Fibroblast of upper back skin (primary cell): Measurements from ENCODE around the gene GABRG3.
A peak's percentile ranks its signal among the peaks of the same experiment; 100 is the strongest.
"Not testable (repeated sequence)": the region's sequence is repeated elsewhere in the genome, so short reads cannot be mapped to it uniquely, and the experiment has no call there.

Experiments
- DNase-seq: peaks from one replicate; pipeline ENCODE4 v3.0.0-alpha.2; 2013

Gene GABRG3

DNA sequence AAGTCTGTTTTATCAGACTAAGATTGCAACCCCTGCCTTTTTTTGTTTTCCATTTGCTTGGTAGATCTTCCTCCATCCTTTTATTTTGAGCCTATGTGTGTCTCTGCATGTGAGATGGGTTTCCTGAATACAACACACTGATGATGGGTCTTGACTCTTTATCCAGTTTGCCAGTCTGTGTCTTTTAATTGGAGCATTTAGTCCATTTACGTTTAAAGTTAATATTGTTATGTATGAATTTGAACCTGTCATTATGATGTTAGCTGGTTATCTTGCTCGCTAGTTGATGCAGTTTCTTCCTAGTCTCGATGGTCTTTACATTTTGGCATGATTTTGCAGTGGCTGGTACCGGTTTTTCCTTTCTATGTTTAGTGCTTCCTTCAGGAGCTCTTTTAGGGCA lies 220.5 kb downstream of the GABRG3 start:
- not testable (repeated sequence) for DNase-seq

- no peak for DNase-seq
Observed at GRCh38 chr15:27196691-27197090, 225.7 kb downstream of the GABRG3 start.

- DNase-seq, result no peak
Observed at GRCh38 chr15:27201425-27201824, 230.4 kb downstream of the GABRG3 start.

DNA sequence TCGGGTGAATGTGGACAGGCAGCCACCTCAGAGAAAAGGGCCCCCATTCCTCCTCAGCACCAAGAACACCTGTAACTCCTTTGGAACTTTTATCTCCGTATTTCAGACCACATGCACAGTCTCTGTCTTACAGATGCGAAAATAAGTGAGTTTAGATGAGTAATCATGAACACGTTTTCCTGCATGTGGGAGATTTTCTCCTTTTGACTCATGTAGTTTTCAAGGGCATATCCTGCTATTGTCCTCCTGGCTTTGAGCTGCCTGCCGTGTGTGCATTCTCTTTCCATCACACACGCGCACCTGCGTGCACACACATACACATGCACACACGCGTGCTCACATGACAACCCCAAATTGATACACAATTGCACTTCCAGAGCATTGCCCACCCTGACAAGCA lies 239.2 kb downstream of the GABRG3 start:
- peak; percentile 35 for DNase-seq

DNA sequence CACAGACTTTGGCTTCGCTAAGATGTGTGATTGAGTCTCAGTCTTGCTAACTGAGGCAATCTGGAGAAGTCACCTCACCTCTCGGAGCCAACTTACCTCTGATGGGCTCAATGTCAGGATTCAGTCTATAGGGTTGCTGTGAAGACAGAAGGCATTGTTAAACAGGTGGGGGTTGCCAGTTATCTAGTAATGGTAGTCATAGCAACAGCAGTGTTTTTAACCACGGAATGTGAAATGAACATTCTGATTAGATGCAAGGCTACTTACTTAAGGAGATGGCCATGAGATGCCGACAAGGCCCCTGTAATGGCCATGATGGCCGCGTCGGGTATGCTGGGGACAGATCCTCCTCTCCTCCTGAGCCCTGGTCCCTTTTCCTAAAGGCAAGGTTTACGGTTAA lies 243.1 kb downstream of the GABRG3 start:
- DNase-seq, result peak; percentile 26

GRCh38 chr15:27214961-27215360 lies 244.0 kb downstream of the GABRG3 start:
- no peak for DNase-seq

- DNase-seq, result peak; percentile 26
Observed at GRCh38 chr15:27218426-27218825, 247.4 kb downstream of the GABRG3 start.

GRCh38 chr15:27219636-27220035 lies 248.7 kb downstream of the GABRG3 start:
- no peak for DNase-seq

- DNase-seq, result no peak
Observed at GRCh38 chr15:27220199-27220598, 249.2 kb downstream of the GABRG3 start.

- peak; percentile 78 for DNase-seq
Observed at GRCh38 chr15:27222479-27222878, 251.5 kb downstream of the GABRG3 start.

DNA sequence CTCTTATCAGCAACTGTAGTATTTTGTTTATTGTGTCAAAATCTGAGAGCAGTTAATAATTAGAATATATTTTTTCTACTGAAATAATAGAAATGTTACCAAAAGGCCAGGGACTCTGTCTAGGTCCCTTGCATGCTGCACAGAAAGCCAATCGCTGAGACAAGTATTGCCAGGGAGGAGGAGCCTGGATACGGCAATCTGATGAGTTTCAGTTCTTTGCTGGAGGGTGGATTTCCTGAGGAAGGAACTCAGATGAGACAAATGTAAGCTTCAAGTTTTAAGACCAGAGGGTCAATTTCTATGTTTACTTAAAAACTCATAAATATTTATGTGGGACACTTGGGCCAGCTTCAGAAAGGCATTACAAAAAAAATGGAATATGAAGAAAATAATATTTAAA lies 252.2 kb downstream of the GABRG3 start:
- no peak for DNase-seq

- no peak for DNase-seq
Observed at GRCh38 chr15:27231811-27232210, 260.8 kb downstream of the GABRG3 start.

- no peak for DNase-seq
Observed at GRCh38 chr15:27232876-27233275, 261.9 kb downstream of the GABRG3 start.

GRCh38 chr15:27234593-27234992 lies 263.6 kb downstream of the GABRG3 start:
- DNase-seq, result no peak

GRCh38 chr15:27235161-27235560 lies 264.2 kb downstream of the GABRG3 start:
- DNase-seq, result no peak

- peak; percentile 23 for DNase-seq
Observed at GRCh38 chr15:27235681-27236080, 264.7 kb downstream of the GABRG3 start.

DNA sequence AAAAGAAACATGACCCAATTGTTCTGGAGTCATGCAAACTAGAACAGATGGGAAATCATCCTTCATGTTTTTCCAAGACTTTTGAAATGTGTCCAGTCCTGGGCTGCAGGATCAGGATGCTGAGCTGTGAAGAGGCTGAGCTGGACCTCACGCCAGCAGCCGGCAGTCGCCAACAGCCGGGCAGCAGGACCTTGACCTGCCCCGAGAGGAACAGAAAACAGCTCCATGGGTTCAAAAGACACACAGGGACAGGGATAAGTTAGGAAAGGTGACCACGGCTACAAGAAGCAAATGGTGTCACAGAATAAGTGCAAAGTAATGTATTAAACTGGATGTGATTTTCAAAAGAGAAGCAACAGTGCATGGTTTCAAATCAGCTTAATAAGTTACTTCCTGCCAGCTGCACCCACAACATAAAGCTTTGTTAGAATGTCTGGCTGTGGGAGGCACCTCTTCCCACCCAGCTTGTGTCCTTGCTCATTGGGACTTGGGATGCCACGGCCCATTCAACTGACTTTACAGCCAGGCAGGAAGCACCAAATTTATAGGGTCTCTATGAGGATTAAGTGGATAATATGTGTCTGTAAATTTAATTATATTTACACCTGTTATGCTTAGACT lies 266.4 kb downstream of the GABRG3 start:
- DNase-seq, result no peak

- no peak for DNase-seq
Observed at GRCh38 chr15:27238209-27238608, 267.2 kb downstream of the GABRG3 start.

DNA sequence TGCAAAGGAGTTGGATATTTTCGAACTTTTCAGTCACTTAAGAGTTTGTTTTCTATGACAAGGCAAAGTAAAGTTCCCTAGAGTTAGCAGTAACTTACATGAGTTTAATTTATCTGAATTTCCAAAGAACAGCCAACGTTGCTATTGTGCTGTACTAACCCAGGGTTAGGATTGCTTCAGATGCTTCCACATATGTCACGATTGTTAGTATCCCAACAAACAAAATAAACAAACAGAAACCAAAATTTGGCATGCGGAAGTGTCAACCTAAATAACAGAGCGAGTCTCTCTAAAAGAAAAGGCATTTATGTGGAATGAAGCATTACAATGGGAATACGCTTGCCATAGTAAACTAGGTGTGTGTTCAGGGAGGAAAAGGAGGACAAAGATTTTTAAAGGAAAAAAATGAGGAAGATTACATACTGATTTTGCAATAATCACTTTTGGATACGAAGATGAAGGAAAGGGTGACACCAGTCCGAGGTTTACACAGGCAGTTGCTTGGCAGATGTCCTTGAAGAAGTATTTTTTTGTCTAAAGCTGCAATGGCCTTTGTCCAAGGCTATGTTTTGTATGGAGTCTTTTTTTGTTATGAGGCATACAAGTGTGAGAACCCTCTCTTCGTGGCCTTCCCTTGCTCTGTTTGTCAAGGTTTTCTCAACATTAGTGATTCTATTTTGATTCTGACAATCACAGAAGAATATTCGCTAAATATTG lies 267.9 kb downstream of the GABRG3 start:
- DNase-seq, result no peak

DNA sequence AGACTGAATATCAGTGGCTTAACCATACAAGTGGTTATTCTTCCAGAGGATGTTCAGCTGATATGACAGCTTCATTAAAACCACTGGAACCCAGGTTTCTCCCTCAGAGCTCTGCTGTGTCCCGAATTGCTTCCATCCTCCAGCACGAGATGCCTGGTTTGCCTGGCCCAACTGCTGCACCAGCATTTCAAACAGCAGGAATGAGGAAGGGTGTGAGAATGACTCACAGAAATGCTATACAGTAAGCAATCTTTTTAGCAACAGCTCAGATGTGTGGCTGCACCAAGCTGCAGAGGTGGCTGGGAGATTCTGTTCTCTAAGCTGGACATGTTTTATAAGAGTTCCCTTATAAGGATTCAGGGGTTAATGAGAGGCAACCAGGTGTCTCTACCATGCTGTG lies 271.0 kb downstream of the GABRG3 start:
- peak; percentile 55 for DNase-seq

GRCh38 chr15:27244047-27244446 lies 273.1 kb downstream of the GABRG3 start:
- DNase-seq, result no peak

DNA sequence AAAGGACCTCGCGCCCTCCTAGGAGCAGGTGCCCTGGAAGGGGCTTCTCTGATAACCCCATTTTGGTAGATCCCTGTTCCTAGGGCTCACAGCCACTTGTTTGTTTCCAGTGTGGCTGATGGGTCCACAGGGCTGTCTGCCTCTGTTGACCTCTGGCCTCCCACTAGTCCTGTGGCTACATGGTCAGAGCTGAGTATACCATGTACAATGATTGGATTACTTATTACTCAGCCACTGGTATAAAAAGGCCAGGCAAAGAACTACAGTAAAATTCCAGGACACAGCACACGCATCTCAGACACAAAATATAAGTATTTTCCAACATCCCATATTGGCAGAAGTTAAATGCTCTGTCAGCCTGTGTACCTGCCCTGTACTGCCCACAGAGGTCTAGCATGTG lies 277.3 kb downstream of the GABRG3 start:
- DNase-seq, result no peak

- DNase-seq, result no peak
Observed at GRCh38 chr15:27249046-27249759, 278.2 kb downstream of the GABRG3 start.

- no peak for DNase-seq
Observed at GRCh38 chr15:27249760-27250109, 278.8 kb downstream of the GABRG3 start.
